Nephron (organoid): ENCODE data around the gene VPS16.

ENCODE experiments used
- H3K27ac Mint-ChIP-seq, 3 experiments: 2 replicates each; pipeline ENCODE4 v1.8.0; 2020; ENCODE audit warnings: mixed read lengths in 3 of 3, mild to moderate bottlenecking in 2 of 3, moderate library complexity in 1 of 3
- H3K27me3 Mint-ChIP-seq: 2 replicates; pipeline ENCODE4 v1.8.0; 2021; ENCODE audit warnings: low read depth, mild to moderate bottlenecking, moderate library complexity, mixed read lengths
- H3K36me3 Mint-ChIP-seq: 2 replicates; pipeline ENCODE4 v1.8.0; 2020; ENCODE audit warnings: low read depth, mixed read lengths
- H3K4me1 Mint-ChIP-seq: 2 replicates; pipeline ENCODE4 v1.8.0; 2020; ENCODE audit warnings: mixed read lengths
- H3K4me3 Mint-ChIP-seq, 3 experiments: 2 replicates each; pipeline ENCODE4 v1.8.0; 2020; ENCODE audit warnings: mild to moderate bottlenecking in 3 of 3, mixed read lengths in 3 of 3, moderate library complexity in 2 of 3
- H3K9me3 Mint-ChIP-seq: 2 replicates; pipeline ENCODE4 v1.8.0; 2020; ENCODE audit warnings: mixed read lengths
- TF ChIP-seq, protein P1 (sequence below), 3 experiments: fragments of 200-600 bp; sonication (generic); IDR thresholded peaks; one replicate each; pipeline ENCODE4 v1.5.0; 2021; ENCODE audit warnings: antibody characterized with exemption in 3 of 3; ENCODE audit not compliant: unreplicated experiment in 3 of 3

VPS16 gene

GRCh38 chr20:2817341-2817726 is 23.2 kb upstream of the VPS16 start:
- H3K27me3 Mint-ChIP-seq = peaks cover 21% of the 10 kb centered on the region
- no peak overlapping the region for H3K4me3 Mint-ChIP-seq
- peaks cover 16% of the 10 kb centered on the region for H3K9me3 Mint-ChIP-seq
- TF ChIP-seq, protein P1, sequence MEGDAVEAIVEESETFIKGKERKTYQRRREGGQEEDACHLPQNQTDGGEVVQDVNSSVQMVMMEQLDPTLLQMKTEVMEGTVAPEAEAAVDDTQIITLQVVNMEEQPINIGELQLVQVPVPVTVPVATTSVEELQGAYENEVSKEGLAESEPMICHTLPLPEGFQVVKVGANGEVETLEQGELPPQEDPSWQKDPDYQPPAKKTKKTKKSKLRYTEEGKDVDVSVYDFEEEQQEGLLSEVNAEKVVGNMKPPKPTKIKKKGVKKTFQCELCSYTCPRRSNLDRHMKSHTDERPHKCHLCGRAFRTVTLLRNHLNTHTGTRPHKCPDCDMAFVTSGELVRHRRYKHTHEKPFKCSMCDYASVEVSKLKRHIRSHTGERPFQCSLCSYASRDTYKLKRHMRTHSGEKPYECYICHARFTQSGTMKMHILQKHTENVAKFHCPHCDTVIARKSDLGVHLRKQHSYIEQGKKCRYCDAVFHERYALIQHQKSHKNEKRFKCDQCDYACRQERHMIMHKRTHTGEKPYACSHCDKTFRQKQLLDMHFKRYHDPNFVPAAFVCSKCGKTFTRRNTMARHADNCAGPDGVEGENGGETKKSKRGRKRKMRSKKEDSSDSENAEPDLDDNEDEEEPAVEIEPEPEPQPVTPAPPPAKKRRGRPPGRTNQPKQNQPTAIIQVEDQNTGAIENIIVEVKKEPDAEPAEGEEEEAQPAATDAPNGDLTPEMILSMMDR (IDR thresholded peaks at IDR 0.05; ENCODE audit: unreplicated experiment in 3 of 3) = no peak
- H3K4me1 Mint-ChIP-seq = peaks cover 53% of the 10 kb centered on the region
- H3K27ac Mint-ChIP-seq = peak overlapping the region in 2 of 3 experiments; percentile 85 to 97
- H3K36me3 Mint-ChIP-seq = peaks cover 3% of the 10 kb centered on the region

- peaks cover 14% of the 10 kb centered on the region for H3K9me3 Mint-ChIP-seq
- TF ChIP-seq, protein P1 (IDR thresholded peaks at IDR 0.05; ENCODE audit: unreplicated experiment in 3 of 3) = no peak
- H3K36me3 Mint-ChIP-seq = no peaks in the 10 kb centered on the region
- peaks cover 53% of the 10 kb centered on the region for H3K4me1 Mint-ChIP-seq
- H3K4me3 Mint-ChIP-seq = no peak overlapping the region
- peak overlapping the region; percentile 85 to 98 (median 97) for H3K27ac Mint-ChIP-seq
- peaks cover 21% of the 10 kb centered on the region for H3K27me3 Mint-ChIP-seq
These were observed 22.5 kb upstream of the VPS16 start for GRCh38 chr20:2817891-2818595.

GRCh38 chr20:2820084-2820895 is 20.3 kb upstream of the VPS16 start:
- TF ChIP-seq, protein P1 (IDR thresholded peaks at IDR 0.05; ENCODE audit: unreplicated experiment in 3 of 3) = no peak
- no peaks in the 10 kb centered on the region for H3K36me3 Mint-ChIP-seq
- H3K9me3 Mint-ChIP-seq = no peaks in the 10 kb centered on the region
- H3K4me3 Mint-ChIP-seq = peak overlapping the region; percentile 69 to 72 (median 71)
- H3K27me3 Mint-ChIP-seq = peaks cover 11% of the 10 kb centered on the region
- peak overlapping the region; percentile 97 to 98 (median 97) for H3K27ac Mint-ChIP-seq
- peaks cover 35% of the 10 kb centered on the region for H3K4me1 Mint-ChIP-seq

DNA sequence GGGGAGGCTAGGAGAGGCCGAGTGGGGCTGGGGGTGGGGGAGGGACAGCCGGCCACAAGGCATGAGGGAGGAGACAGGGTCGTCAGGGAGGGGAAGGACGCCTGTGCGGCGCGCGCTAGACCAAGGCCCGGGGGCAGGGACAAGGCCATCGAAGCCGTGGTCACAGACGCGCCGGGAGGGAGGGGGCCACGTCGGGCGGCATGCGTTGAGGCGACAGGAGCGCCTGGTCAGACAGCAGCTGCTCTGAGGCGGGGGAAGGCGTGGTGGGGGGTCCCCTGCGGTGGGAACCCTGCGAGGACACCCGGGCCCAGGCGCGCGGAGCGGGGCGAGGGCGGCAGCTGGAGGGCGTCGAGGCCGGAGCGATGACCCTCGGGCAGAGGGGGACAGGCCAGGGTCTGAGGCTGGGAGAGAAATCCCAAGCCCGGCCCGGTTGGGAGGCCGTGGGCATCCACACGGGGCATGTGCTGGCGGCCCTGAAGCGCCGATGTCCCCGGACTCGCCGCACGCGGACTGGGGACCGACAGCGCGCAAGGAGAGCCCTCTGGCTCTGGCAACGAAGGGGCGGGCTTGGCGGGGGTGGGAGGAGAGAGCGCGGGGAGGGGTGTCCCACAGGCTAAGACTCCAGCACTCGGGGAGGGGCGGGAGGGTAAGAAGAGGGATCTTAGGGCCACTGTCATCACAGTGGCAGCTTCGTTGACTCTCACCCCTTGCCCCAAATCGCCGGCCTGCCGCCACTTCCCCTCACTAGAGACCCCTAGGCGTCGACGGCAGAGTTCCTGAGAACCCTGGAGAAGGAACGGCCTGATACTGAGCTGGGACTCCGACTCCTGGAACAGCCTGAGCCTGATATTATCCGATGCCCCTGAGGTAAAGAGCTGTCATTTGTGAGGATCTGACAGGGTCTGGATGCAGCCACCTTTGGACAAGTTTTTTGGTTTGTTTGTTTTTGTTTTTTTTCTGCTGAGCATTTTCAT is 19.4 kb upstream of the VPS16 start:
- TF ChIP-seq, protein P1 (IDR thresholded peaks at IDR 0.05; ENCODE audit: unreplicated experiment in 3 of 3) = no peak
- peaks cover 6% of the 10 kb centered on the region for H3K27me3 Mint-ChIP-seq
- no peaks in the 10 kb centered on the region for H3K9me3 Mint-ChIP-seq
- peak overlapping the region; percentile 76 to 87 (median 85) for H3K4me3 Mint-ChIP-seq
- no peaks in the 10 kb centered on the region for H3K36me3 Mint-ChIP-seq
- H3K4me1 Mint-ChIP-seq = peaks cover 36% of the 10 kb centered on the region
- H3K27ac Mint-ChIP-seq = peak overlapping the region; percentile 97 to 98 (median 97)

DNA sequence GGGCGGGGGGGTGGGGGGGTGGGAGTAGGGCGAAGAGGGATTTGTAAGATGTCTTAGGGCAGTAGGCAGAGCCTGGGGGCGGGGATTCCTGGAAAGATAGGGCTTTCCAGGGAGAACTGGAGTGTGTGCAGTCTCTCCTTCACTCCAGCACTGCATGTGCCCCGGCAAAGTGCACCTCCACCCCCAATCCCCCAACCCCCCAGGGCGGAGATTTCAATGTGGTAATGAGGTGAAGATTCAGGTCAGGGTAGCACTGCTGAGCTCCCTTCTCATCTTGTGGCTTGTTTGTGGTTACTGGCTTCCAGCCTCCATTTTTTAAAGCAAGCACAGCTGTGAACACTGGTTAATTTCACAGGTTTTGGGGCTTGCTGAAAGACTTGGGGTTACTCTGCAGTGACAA is 18.5 kb upstream of the VPS16 start:
- peak overlapping the region; percentile 76 to 87 (median 85) for H3K4me3 Mint-ChIP-seq
- peaks cover 6% of the 10 kb centered on the region for H3K27me3 Mint-ChIP-seq
- H3K9me3 Mint-ChIP-seq = peaks cover under 1% of the 10 kb centered on the region
- peak overlapping the region; percentile 95 to 98 (median 97) for H3K27ac Mint-ChIP-seq
- H3K36me3 Mint-ChIP-seq = no peaks in the 10 kb centered on the region
- TF ChIP-seq, protein P1 (IDR thresholded peaks at IDR 0.05; ENCODE audit: unreplicated experiment in 3 of 3) = no peak
- H3K4me1 Mint-ChIP-seq = peaks cover 36% of the 10 kb centered on the region
